GM21717 (cell line): Measurements from ENCODE around the gene LDB2.

Experiments
- ATAC-seq: cut with Tn5 transposase; IDR thresholded peaks from one replicate; pipeline ENCODE4 v1.9.1; 2021; ENCODE audit warnings: mild to moderate bottlenecking, moderate library complexity; ENCODE audit not compliant: unreplicated experiment

The LDB2 gene

GRCh38 chr4:16516796-16517439 lies 381.5 kb downstream of the LDB2 start:
- no peak for ATAC-seq

GRCh38 chr4:16513876-16514275 lies 384.6 kb downstream of the LDB2 start:
- no peak for ATAC-seq

GRCh38 chr4:16508968-16509367 lies 389.5 kb downstream of the LDB2 start:
- ATAC-seq: no peak

GRCh38 chr4:16505726-16506125 lies 392.7 kb downstream of the LDB2 start:
- no peak for ATAC-seq

- ATAC-seq: no peak
Measured at GRCh38 chr4:16505267-16505666, 393.2 kb downstream of the LDB2 start.

- no peak for ATAC-seq
Measured at GRCh38 chr4:16503421-16504100, 394.9 kb downstream of the LDB2 start.

GRCh38 chr4:16498978-16499377 lies 399.5 kb downstream of the LDB2 start:
- no peak for ATAC-seq

- no peak for ATAC-seq
Measured at GRCh38 chr4:16496501-16496900, 401.9 kb downstream of the LDB2 start.

- no peak for ATAC-seq
Measured at GRCh38 chr4:16492872-16493271, 405.6 kb downstream of the LDB2 start.

GRCh38 chr4:16489226-16489625 lies 409.2 kb downstream of the LDB2 start:
- ATAC-seq: no peak

- no peak for ATAC-seq
Measured at GRCh38 chr4:16488084-16488483, 410.4 kb downstream of the LDB2 start.

GRCh38 chr4:16484711-16485110 lies 413.7 kb downstream of the LDB2 start:
- no peak for ATAC-seq

GRCh38 chr4:16483540-16483939 lies 414.9 kb downstream of the LDB2 start:
- no peak for ATAC-seq

- no peak for ATAC-seq
Measured at GRCh38 chr4:16480011-16480410, 418.4 kb downstream of the LDB2 start.

GRCh38 chr4:16472537-16472936 lies 425.9 kb downstream of the LDB2 start:
- no peak for ATAC-seq

GRCh38 chr4:16467061-16467460 lies 431.4 kb downstream of the LDB2 start:
- no peak for ATAC-seq

GRCh38 chr4:16466581-16466980 lies 431.9 kb downstream of the LDB2 start:
- no peak for ATAC-seq

GRCh38 chr4:16464651-16465050 lies 433.8 kb downstream of the LDB2 start:
- ATAC-seq: no peak

- ATAC-seq: no peak
Measured at GRCh38 chr4:16462656-16463055, 435.8 kb downstream of the LDB2 start.

GRCh38 chr4:16461362-16461761 lies 437.1 kb downstream of the LDB2 start:
- ATAC-seq: no peak

GRCh38 chr4:16457944-16458343 lies 440.5 kb downstream of the LDB2 start:
- no peak for ATAC-seq
